ENCODE measurements around the gene ACOX3.

Gene ACOX3

GRCh38 chr4:8465615-8466611 lies 25.4 kb upstream of the ACOX3 start:
- DNase-seq = no peak

DNA sequence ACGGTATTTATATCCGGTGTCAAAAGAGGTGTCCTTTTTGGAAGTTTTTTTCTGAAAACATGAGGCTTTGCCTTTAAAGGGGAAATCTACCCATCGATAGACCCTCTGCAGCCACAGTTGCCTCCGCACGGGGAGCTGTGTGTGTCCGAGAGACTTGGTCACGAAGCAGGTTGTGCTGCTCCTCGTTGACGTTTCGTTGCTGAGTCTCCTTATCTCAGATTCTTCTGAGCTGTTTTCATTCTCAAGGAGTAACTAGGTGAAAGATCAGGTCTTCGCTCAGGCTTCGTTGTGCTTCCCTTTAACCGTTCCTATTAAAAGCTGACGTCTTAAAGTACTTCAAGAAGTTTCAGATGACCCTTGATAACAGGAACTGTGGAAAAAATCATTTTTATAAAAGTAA lies 23.9 kb upstream of the ACOX3 start:
- DNase-seq = no peak

GRCh38 chr4:8463811-8464210 lies 23.3 kb upstream of the ACOX3 start:
- no peak for DNase-seq

GRCh38 chr4:8461616-8462015 lies 21.1 kb upstream of the ACOX3 start:
- DNase-seq = no peak

DNA sequence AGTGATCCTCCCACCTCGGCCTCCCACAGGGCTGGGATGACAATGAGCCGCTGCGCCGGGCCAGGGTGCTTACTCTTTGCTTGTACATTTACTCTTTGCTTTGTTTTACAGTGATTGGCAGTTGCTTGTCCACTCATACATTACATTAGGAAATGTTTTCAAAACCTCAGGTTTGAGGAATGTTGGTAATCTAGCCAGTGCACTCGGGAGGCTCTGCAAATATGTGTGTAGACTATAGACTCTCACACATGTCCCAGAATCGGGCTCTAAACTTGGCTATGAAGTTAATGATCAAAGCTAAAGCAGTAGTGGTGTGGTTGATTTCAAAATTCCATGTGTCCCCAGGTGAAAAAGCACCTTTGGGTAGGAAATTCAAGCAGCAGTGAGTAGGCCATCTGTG lies 20.6 kb upstream of the ACOX3 start:
- DNase-seq = no peak

DNA sequence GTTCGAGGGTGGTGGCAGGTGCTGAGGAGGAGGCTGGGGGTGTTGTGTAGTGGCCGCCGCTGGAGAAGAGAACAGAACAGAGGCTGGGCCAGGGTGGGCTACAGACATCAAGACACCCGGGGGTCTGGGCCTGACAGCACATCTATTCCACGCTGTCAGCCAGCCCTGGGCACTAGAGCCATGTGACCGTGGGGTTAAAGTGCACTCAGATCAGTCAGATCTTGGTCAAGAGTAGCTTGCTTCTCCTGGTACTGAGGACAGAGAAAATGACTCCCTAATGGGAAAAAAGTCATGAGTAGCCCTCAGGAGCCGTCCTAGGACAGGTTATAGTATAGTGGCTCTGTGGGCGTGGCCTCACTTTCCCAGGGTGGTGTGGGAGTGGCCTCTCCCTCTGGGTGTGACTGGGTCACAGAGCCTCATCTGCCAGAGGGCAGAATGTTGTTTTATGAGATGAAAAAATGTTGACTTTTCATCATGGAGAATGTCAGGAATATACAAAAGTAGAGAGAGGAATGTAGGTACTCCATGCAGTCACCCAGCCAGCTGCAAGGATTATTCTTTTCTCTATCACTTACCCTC lies 19.4 kb upstream of the ACOX3 start:
- no peak for DNase-seq

GRCh38 chr4:8457646-8458252 lies 17.2 kb upstream of the ACOX3 start:
- DNase-seq = no peak

GRCh38 chr4:8453957-8454356 lies 13.4 kb upstream of the ACOX3 start:
- DNase-seq = no peak

GRCh38 chr4:8451440-8452182 lies 11.1 kb upstream of the ACOX3 start:
- DNase-seq = no peak

DNA sequence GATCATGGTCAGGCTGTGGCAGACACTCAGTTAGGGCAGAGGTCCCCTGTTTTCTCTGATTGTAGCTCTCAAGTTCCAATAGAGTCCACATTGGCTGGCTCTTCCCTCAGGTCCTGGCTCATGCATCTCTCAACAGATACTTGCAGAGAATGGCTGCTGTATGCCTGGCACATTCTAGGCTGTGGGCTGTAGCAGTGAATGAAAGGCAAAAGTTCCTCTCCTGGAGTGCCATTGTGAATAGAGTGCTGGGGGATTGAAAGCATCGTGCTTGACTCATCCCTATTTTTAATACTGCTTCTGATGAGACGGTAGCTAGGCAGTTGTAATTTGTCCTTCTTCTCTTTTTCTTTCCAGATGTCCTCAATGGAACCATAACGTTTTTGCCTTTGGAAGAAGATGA lies 5.6 kb upstream of the ACOX3 start:
- DNase-seq = no peak

- no peak for DNase-seq
These were observed 3.3 kb upstream of the ACOX3 start for GRCh38 chr4:8443801-8444200.

DNA sequence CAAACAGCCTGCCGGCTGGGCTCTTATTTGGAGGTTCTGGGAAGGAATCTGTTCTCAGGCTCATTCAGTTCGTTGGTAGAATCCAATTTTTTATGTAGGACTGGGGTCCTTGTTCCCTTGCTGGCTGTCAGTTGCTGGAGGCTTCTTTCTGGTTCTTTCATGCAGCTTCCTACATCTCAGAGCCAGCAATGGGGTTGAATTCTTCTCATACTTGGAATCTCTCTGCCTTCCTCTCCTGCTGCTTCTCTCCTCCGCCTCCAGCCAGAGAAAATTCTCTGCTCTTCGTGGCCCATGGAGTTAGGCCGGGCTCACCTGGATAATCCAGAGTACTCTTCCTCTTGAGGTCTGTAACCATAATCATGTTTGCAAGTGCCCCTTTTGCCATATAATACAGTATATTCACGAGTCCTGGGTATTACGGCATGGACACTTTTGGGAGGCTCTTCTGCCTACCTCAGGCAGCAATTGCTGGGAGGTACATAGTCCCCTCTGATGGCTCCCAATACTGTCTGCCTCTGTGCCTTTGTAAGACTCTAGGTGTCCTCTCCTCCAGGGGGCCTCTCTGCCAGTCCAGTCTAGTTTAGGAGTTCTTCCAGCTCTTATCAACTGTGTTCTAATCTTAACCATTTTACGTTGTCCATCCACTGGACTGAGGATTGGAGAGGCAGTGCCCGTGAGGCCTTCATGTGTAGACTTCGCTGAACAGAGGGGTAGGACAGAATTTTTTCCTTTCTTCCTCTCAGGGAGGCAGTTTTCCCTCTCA lies 2.3 kb upstream of the ACOX3 start:
- DNase-seq = no peak

GRCh38 chr4:8441499-8442091 lies 1.1 kb upstream of the ACOX3 start:
- DNase-seq = no peak

DNA sequence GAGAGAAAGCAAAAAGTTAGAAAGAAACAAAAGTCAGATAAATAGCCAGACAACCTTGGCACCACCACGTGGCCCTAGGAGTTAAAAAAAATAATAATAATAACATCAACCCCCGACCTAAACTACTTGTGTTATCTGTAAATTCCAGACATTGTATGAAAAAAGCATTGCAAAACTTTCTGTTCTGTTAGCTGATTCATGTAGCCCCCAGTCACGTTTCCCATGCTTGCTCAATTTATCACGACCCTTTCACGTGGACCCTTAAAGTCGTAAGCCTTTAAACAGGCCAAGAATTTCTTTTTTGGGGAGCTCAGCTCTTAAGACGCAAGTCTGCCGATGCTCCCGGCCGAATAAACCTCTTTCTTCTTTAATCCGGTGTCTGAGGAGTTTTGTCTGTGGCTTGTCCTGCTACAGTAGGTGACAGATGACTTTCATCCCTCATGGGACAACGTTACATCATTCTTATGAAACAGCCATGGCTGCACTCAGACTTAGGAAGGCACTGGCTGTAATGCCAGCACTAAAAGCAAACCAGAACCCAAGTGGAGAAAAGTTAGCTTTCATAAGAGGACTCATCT lies 520 bp downstream of the ACOX3 start:
- DNase-seq = peak; percentile 1

DNA sequence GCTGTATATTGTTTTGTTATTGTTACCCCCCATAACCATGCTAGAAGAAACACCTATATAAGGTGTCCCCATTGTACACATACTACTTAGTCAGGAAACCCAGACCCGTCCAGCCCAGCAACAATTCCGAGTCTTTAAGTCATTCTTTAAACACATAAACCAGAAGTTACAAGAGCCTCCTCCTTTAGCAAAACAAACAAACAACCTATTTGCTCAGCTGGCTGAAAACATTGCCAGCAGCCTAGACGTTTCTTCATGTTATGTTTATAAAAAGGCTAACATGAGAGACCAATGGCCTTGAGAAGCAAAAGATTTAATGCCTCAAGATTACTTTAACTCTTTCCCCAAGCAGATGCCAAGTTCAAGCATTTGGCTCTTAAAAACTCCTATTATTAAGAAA lies 1.4 kb downstream of the ACOX3 start:
- DNase-seq = no peak

DNA sequence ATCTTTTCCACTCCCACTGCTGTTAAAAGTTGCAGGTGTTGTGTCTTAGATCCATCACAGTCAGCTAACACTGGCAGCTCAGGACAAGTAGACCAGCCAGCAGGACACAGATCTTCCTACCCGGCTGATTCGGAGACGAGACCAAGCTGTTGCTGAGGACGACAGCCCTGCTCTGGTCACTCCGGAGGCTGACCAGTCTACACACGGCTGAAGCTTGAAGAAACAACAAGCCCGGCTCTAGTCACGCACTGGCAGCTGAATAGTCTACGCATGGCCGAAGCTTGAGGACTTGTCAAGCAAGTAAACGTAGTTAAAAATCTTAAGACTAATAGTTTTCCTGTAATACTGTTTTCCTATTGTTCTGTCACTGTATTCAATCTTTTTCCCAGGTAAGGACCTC lies 1.8 kb downstream of the ACOX3 start:
- no peak for DNase-seq

GRCh38 chr4:8437281-8437680 lies 3.2 kb downstream of the ACOX3 start:
- DNase-seq = no peak

DNA sequence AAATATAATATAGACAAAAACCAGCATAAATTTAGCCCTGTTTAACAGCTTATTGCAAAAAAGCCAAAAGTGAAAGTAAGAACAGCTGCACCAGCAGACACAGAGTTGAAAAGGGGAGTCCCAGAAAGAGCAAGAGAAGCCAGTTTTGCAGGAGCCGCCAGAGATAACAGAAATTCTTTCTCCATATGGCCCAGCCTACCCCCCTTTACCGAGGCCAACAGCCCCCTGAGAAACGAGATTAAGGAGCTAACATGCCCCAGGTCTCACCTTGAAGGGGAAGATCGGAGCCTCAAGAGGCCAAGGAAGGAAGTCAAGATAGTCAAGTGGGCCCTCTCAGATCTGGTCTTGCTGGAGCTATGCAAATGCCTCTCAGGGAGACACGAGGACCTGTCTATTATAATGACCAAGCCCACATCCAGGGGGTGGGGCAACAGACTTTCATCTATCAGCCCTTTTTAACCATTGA lies 4.8 kb downstream of the ACOX3 start:
- no peak for DNase-seq

DNA sequence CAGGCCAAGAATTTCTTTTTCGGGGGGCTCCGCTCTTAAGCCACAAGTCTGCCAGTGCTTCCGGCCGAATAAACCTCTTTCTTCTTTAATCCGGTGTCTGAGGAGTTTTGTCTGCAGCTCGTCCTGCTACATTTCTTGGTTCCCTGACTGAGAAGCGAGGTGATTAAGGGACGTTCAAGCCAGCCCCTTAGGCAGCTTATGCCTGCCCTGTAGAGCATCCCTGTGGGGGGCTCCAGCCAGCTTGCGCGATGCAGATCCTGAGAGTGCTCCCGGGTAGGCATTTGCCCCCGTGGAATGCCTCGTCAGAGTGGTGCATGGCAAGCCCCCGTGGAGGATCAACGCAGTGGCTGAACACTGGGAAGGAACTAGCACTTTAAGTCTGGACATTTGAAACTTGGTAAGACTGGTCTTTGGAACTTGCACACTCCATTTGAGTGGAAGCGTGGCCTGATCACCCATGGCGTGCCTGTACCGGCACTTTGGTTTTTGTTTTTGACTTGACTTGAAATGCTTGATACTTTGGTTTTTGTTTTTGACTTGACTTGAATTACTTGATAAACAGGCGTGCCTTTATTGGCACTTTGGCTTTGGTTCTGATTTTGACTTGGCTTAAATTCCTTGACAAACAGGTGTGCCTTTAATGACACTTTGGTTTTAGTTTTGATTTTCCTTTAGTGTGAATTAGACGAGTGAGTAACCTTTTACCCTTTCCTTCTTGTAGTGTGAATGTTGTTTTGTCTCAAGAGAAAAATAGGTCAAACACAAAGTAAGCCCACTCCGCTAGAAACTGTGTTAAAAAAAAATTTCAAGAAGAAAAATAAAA lies 6.1 kb downstream of the ACOX3 start:
- no peak for DNase-seq

GRCh38 chr4:8433136-8433535 lies 7.4 kb downstream of the ACOX3 start:
- no peak for DNase-seq

DNA sequence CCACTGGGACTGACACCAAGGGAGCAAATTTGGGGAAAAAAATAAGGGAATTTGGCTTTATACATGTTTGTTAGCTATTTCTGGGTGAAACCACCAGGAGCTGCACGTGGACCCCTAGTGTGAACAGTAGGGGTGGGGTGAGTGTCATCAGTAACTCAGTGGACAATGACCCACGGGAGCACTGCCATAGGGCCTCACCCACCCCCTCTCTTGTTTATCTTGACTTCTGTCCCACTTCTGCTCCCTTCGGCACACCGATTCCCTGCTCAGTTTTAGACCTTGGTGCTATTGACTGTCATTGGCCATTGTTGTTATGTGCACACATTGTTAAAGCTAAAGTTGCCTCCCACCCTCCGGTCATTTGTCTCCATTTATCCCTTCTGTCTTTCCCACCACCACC lies 9.0 kb downstream of the ACOX3 start:
- DNase-seq = no peak

All from HCEC 1CT (cell line).